Measurements from ENCODE around the gene UNC5C. TPM values are rescaled to one million over a fixed set of nuclear protein-coding genes. Genes with fewer than 3 reads are reported as not detected.
A peak's percentile ranks its signal among the peaks of the same experiment; 100 is the strongest.
"Not testable (repeated sequence)": the region's sequence is repeated elsewhere in the genome, so short reads cannot be mapped to it uniquely, and the experiment has no call there.

The UNC5C gene
- total RNA-seq, 1 experiment from 2014 or later: not detected

GRCh38 chr4:95165926-95166524 lies 382.7 kb downstream of the UNC5C start:
- H3K36me3 ChIP-seq: no peaks in the 10 kb centered on the region
- no peaks in the 10 kb centered on the region for H3K9me3 ChIP-seq (replicated peaks)
- H3K4me3 ChIP-seq: no peak overlapping the region
- H3K27me3 ChIP-seq: no peaks in the 10 kb centered on the region
- H3K27ac ChIP-seq: no peak overlapping the region
- peak; percentile 39 to 81 for DNase-seq
- H3K4me1 ChIP-seq: no peaks in the 10 kb centered on the region

GRCh38 chr4:95162867-95163266 lies 385.9 kb downstream of the UNC5C start:
- Histone ChIP-seq H3K4me1 (no peaks in the 10 kb centered on the region), H3K36me3 (no peaks in the 10 kb centered on the region), H3K4me3 (no peak overlapping the region), H3K9me3 (replicated peaks) (no peaks in the 10 kb centered on the region), H3K27ac (no peak overlapping the region), H3K27me3 (no peaks in the 10 kb centered on the region)
- no peak for DNase-seq

- H3K4me1 ChIP-seq: no peaks in the 10 kb centered on the region
- no peaks in the 10 kb centered on the region for H3K9me3 ChIP-seq (replicated peaks)
- H3K27ac ChIP-seq: no peak overlapping the region
- H3K27me3 ChIP-seq: no peaks in the 10 kb centered on the region
- DNase-seq: no peak
- H3K36me3 ChIP-seq: no peaks in the 10 kb centered on the region
- H3K4me3 ChIP-seq: no peak overlapping the region
Measured at GRCh38 chr4:95161781-95162469, 386.8 kb downstream of the UNC5C start.

- Histone ChIP-seq H3K36me3 (no peaks in the 10 kb centered on the region), H3K9me3 (replicated peaks) (no peaks in the 10 kb centered on the region), H3K4me1 (no peaks in the 10 kb centered on the region), H3K4me3 (no peak overlapping the region), H3K27me3 (no peaks in the 10 kb centered on the region), H3K27ac (no peak overlapping the region)
- no peak for DNase-seq
Measured at GRCh38 chr4:95159384-95159783, 389.4 kb downstream of the UNC5C start.

GRCh38 chr4:95158626-95159025 lies 390.1 kb downstream of the UNC5C start:
- no peaks in the 10 kb centered on the region for H3K27me3 ChIP-seq
- no peak overlapping the region for H3K27ac ChIP-seq
- H3K36me3 ChIP-seq: no peaks in the 10 kb centered on the region
- DNase-seq: no peak
- no peaks in the 10 kb centered on the region for H3K4me1 ChIP-seq
- H3K9me3 ChIP-seq (replicated peaks): no peaks in the 10 kb centered on the region
- no peak overlapping the region for H3K4me3 ChIP-seq

GRCh38 chr4:95158045-95158444 lies 390.7 kb downstream of the UNC5C start:
- H3K9me3 ChIP-seq (replicated peaks): no peaks in the 10 kb centered on the region
- no peak overlapping the region for H3K27ac ChIP-seq
- no peak overlapping the region for H3K4me3 ChIP-seq
- no peaks in the 10 kb centered on the region for H3K36me3 ChIP-seq
- H3K27me3 ChIP-seq: no peaks in the 10 kb centered on the region
- DNase-seq: no peak
- no peaks in the 10 kb centered on the region for H3K4me1 ChIP-seq

GRCh38 chr4:95157596-95157995 lies 391.2 kb downstream of the UNC5C start:
- no peak overlapping the region for H3K4me3 ChIP-seq
- H3K36me3 ChIP-seq: no peaks in the 10 kb centered on the region
- no peaks in the 10 kb centered on the region for H3K27me3 ChIP-seq
- H3K4me1 ChIP-seq: no peaks in the 10 kb centered on the region
- DNase-seq: no peak
- no peaks in the 10 kb centered on the region for H3K9me3 ChIP-seq (replicated peaks)
- no peak overlapping the region for H3K27ac ChIP-seq

GRCh38 chr4:95156452-95156765 lies 392.4 kb downstream of the UNC5C start:
- Histone ChIP-seq H3K27me3 (no peaks in the 10 kb centered on the region), H3K4me1 (no peaks in the 10 kb centered on the region), H3K27ac (no peak overlapping the region), H3K4me3 (no peak overlapping the region), H3K36me3 (no peaks in the 10 kb centered on the region), H3K9me3 (replicated peaks) (no peaks in the 10 kb centered on the region)
- DNase-seq: no peak

GRCh38 chr4:95155759-95156451 lies 392.9 kb downstream of the UNC5C start:
- Histone ChIP-seq H3K27me3 (no peaks in the 10 kb centered on the region), H3K27ac (no peak overlapping the region), H3K4me1 (no peaks in the 10 kb centered on the region), H3K4me3 (no peak overlapping the region), H3K36me3 (no peaks in the 10 kb centered on the region), H3K9me3 (replicated peaks) (no peaks in the 10 kb centered on the region)
- DNase-seq: peak in 1 of 2 experiments; percentile 55

- no peak for DNase-seq
- H3K36me3 ChIP-seq: no peaks in the 10 kb centered on the region
- H3K4me3 ChIP-seq: no peak overlapping the region
- no peak overlapping the region for H3K27ac ChIP-seq
- no peaks in the 10 kb centered on the region for H3K9me3 ChIP-seq (replicated peaks)
- no peaks in the 10 kb centered on the region for H3K4me1 ChIP-seq
- H3K27me3 ChIP-seq: no peaks in the 10 kb centered on the region
Measured at GRCh38 chr4:95153182-95153581, 395.6 kb downstream of the UNC5C start.

GRCh38 chr4:95151255-95151654 lies 397.5 kb downstream of the UNC5C start:
- no peak overlapping the region for H3K4me3 ChIP-seq
- DNase-seq: no peak
- H3K36me3 ChIP-seq: no peaks in the 10 kb centered on the region
- no peaks in the 10 kb centered on the region for H3K27me3 ChIP-seq
- no peak overlapping the region for H3K27ac ChIP-seq
- no peaks in the 10 kb centered on the region for H3K9me3 ChIP-seq (replicated peaks)
- no peaks in the 10 kb centered on the region for H3K4me1 ChIP-seq

- Histone ChIP-seq H3K36me3 (no peaks in the 10 kb centered on the region), H3K4me3 (no peak overlapping the region), H3K4me1 (no peaks in the 10 kb centered on the region), H3K27me3 (no peaks in the 10 kb centered on the region), H3K9me3 (replicated peaks) (no peaks in the 10 kb centered on the region), H3K27ac (no peak overlapping the region)
- DNase-seq: no peak
Measured at GRCh38 chr4:95142932-95143331, 405.8 kb downstream of the UNC5C start.

GRCh38 chr4:95141361-95141760 lies 407.4 kb downstream of the UNC5C start:
- no peaks in the 10 kb centered on the region for H3K4me1 ChIP-seq
- no peak overlapping the region for H3K27ac ChIP-seq
- H3K9me3 ChIP-seq (replicated peaks): no peaks in the 10 kb centered on the region
- H3K27me3 ChIP-seq: no peaks in the 10 kb centered on the region
- H3K4me3 ChIP-seq: no peak overlapping the region
- no peak for DNase-seq
- no peaks in the 10 kb centered on the region for H3K36me3 ChIP-seq

- H3K4me1 ChIP-seq; H3K36me3 ChIP-seq; H3K27me3 ChIP-seq; H3K4me3 ChIP-seq; H3K27ac ChIP-seq; DNase-seq; H3K9me3 ChIP-seq (replicated peaks): not testable (repeated sequence)
Measured at GRCh38 chr4:95139424-95139823, 409.3 kb downstream of the UNC5C start.

- not testable (repeated sequence) for H3K4me1 ChIP-seq; H3K4me3 ChIP-seq; DNase-seq; H3K27ac ChIP-seq; H3K36me3 ChIP-seq; H3K27me3 ChIP-seq; H3K9me3 ChIP-seq (replicated peaks)
Measured at GRCh38 chr4:95134016-95134415, 414.8 kb downstream of the UNC5C start.

All from SJCRH30 (cell line).